ENCODE data around the gene ETV1. TPM values are rescaled to one million over a fixed set of nuclear protein-coding genes. Genes with fewer than 3 reads are reported as not detected.

ETV1 gene
- total and polyA plus RNA-seq, 2 of the 4 experiments (the other 2 are of a cell fraction) = 8.6 to 21.1 TPM

DNA sequence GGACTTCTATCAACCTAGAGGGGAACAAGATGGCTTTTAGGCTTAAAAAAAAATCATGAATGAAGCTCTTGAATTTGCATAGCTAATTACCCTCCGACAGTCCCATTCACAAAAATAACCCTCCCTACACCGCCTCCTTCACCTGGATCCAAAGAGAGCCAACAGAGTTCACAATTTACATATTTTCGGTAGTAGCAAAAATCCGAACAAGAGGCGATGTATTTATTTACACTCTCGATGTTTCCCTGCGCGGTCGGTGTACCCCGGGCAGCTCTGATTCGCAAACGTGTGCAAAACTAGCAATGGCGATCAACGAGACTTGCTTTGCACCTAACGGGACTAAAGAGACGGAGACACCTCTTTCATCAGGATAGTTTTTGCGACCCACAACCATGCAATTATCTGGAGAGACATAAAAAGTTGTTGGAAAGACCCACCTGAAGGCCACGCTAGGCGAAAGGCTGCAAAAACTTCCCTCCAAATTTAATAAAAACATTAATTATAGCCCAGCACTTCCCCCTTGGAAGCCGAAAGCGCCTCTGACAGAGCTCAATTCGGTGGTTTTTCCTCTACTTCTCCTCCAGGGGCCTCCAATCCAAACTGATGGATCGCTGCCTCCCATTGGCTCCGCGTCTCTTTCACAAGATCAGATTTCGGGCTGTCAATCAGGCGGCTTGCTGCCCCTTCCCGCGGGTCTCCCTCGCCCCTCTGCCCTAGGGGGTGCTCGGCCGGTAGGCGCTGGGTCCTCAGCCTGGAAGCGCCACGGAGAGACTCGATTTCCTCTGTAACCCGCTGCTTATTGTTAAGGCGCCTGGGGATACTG lies at the start of gene ETV1 (continued):
- TF ChIP-seq FOS (IDR thresholded peaks at IDR 0.05; ENCODE audit: low read depth, low read length) = no peak
- peak; percentile 24; the same call in 1 of the 2 replicates for TF ChIP-seq POLR2A (IDR thresholded peaks at IDR 0.05; ENCODE audit: low read depth, low read length)
- no peak for TF ChIP-seq RCOR1 (IDR thresholded peaks at IDR 0.05; ENCODE audit: insufficient replicate concordance, low read length)
- TF ChIP-seq SMC3 (IDR thresholded peaks at IDR 0.05; ENCODE audit: low read depth, low read length) = no peak; the same call in 1 of the 2 replicates
- TF ChIP-seq RAD21 (IDR thresholded peaks at IDR 0.05; ENCODE audit: low read length) = peak; percentile 41

DNA sequence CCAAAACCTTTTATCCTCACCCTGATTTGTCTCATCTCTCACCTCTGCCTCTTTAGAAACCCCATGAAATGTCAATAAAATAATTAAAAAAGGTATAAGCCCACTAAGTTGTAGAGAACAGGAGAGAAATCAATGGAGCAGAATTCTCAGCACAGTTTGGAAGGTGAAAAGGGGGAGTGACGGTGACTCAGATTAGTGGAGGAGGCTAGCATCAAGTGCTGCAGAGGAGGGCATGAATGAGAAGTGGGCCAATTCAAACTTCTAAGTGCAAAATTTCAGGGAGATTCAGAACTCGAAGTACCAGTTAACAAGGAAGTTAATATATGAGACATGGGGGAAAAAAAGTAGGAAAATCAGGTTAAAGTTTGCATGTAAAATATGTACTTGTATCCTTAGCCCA lies 34.9 kb upstream of the ETV1 start:
- H4K91ac ChIP-seq (ENCODE audit: insufficient read depth, low read depth, low read length) = no peak overlapping the region
- no peaks in the 10 kb centered on the region for H4K20me1 ChIP-seq (ENCODE audit: insufficient read depth, low read length)
- H3K23ac ChIP-seq (ENCODE audit: low read depth, low read length) = no peak overlapping the region
- H3K79me1 ChIP-seq (ENCODE audit: low read depth in 1 of 2, low read length in 2 of 2) = no peaks in the 10 kb centered on the region
- ATAC-seq (ENCODE audit: low read depth) (no peak), DNase-seq (no peak)
- no peak overlapping the region for H3K4ac ChIP-seq (ENCODE audit: low read depth, low read length)
- dilution Hi-C loops (cut with HindIII; ENCODE audit: low sequenced_read_pairs, unreplicated experiment) (no loop called here), in situ Hi-C loops (cut with MboI; ENCODE audit: low sequenced_read_pairs) (loop anchor here (25.0 kb wide), 1 partner anchor 487 kb away; no protein-coding TSS in a partner anchor), intact Hi-C loops (cut with micrococcal nuclease) (no loop called here)
- ChIA-PET CTCF (no interaction called here), POLR2A (ENCODE audit: unreplicated experiment) (no interaction called here)
- H4K8ac ChIP-seq (ENCODE audit: low read depth in 2 of 2, low read length in 2 of 2) = no peak overlapping the region
- no peak overlapping the region for H3K18ac ChIP-seq (ENCODE audit: low read depth, low read length)
- H3K14ac ChIP-seq (replicated peaks; ENCODE audit: low read depth, low read length) = no peak overlapping the region
- no peak overlapping the region for H2BK15ac ChIP-seq (ENCODE audit: low read depth, low read length)
- 100% methylated on average over 1 of the region's 2 CpGs; no CpG with 5 or more reads in 1 of the 2 experiments for WGBS, 2 experiments (ENCODE audit: extremely low coverage in 2 of 2, insufficient read length in 1 of 2)
- H2BK120ac ChIP-seq (ENCODE audit: low read depth, low read length) = no peak overlapping the region
- BruUV-seq (replicated peaks) = no TSS peak
- no peak overlapping the region for H3K9ac ChIP-seq (ENCODE audit: low read depth, low read length)
- no peak overlapping the region for H2BK20ac ChIP-seq (ENCODE audit: low read depth, low read length)
- no peak overlapping the region for H3K56ac ChIP-seq (ENCODE audit: extremely low read depth, insufficient read depth, low read length)
- no peaks in the 10 kb centered on the region for H3K36me3 ChIP-seq (ENCODE audit: control insufficient read depth, insufficient read depth, low read length)
- H3K4me3 ChIP-seq (ENCODE audit: insufficient read depth, low read depth, low read length) = no peak overlapping the region
- H2AFZ ChIP-seq (replicated peaks; ENCODE audit: low read length, poor library complexity) = no peak overlapping the region
- no peaks in the 10 kb centered on the region for H3K9me3 ChIP-seq (ENCODE audit: control insufficient read depth, insufficient read depth, low read length)
- H2BK5ac ChIP-seq (ENCODE audit: low read depth, low read length, poor library complexity, severe bottlenecking) = no peak overlapping the region
- H3K9me1 ChIP-seq (ENCODE audit: insufficient read depth, low read length) = 0 out of 2 replicates have a peak, but pooled peaks cover 2% of the 10 kb centered on the region
- no peak overlapping the region for H4K5ac ChIP-seq (ENCODE audit: low read depth, low read length)
- no peaks in the 10 kb centered on the region for H3K27me3 ChIP-seq (ENCODE audit: control insufficient read depth, insufficient read depth, low read length)
- H3K27ac ChIP-seq (ENCODE audit: insufficient read depth, low read length) = no peak overlapping the region
- H2AK5ac ChIP-seq (ENCODE audit: low read depth, low read length) = no peak overlapping the region
- H3K4me1 ChIP-seq (ENCODE audit: control insufficient read depth, insufficient read depth, low read length) = peaks cover 5% of the 10 kb centered on the region
- H2AK9ac ChIP-seq (replicated peaks; ENCODE audit: low read depth, low read length, poor library complexity) = no peak overlapping the region
- H3K4me2 ChIP-seq (ENCODE audit: low read depth, low read length) = no peak overlapping the region
- TF ChIP-seq NFE2L2 (IDR thresholded peaks at IDR 0.05; ENCODE audit: low read depth, low read length) (no peak), RFX5 (IDR thresholded peaks at IDR 0.05; ENCODE audit: low read depth, low read length) (no peak), CEBPB (IDR thresholded peaks at IDR 0.05; ENCODE audit: low read depth, low read length) (no peak), MAZ (IDR thresholded peaks at IDR 0.05; ENCODE audit: borderline replicate concordance, low read depth, low read length) (no peak), SMC3 (IDR thresholded peaks at IDR 0.05; ENCODE audit: low read depth, low read length) (no peak), BHLHE40 (IDR thresholded peaks at IDR 0.05; ENCODE audit: low read depth, low read length) (no peak), POLR2A (IDR thresholded peaks at IDR 0.05; ENCODE audit: low read depth, low read length) (no peak), RAD21 (IDR thresholded peaks at IDR 0.05; ENCODE audit: low read length) (no peak), MAFK (IDR thresholded peaks at IDR 0.05; ENCODE audit: low read depth, low read length) (no peak)
- TF ChIP-seq, protein P1, sequence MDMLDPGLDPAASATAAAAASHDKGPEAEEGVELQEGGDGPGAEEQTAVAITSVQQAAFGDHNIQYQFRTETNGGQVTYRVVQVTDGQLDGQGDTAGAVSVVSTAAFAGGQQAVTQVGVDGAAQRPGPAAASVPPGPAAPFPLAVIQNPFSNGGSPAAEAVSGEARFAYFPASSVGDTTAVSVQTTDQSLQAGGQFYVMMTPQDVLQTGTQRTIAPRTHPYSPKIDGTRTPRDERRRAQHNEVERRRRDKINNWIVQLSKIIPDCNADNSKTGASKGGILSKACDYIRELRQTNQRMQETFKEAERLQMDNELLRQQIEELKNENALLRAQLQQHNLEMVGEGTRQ (IDR thresholded peaks at IDR 0.05; ENCODE audit: low read depth, low read length) = no peak
- TF ChIP-seq, protein P2, sequence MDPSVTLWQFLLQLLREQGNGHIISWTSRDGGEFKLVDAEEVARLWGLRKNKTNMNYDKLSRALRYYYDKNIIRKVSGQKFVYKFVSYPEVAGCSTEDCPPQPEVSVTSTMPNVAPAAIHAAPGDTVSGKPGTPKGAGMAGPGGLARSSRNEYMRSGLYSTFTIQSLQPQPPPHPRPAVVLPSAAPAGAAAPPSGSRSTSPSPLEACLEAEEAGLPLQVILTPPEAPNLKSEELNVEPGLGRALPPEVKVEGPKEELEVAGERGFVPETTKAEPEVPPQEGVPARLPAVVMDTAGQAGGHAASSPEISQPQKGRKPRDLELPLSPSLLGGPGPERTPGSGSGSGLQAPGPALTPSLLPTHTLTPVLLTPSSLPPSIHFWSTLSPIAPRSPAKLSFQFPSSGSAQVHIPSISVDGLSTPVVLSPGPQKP (IDR thresholded peaks at IDR 0.05; ENCODE audit: borderline replicate concordance, low read depth, low read length) = no peak
